HG02840 (cell line): ENCODE results near the gene TEKTIP1.
"Not testable (repeated sequence)": the region's sequence is repeated elsewhere in the genome, so short reads cannot be mapped to it uniquely, and the experiment has no call there.

Experiments used
- ATAC-seq: cut with Tn5 transposase; IDR thresholded peaks from one replicate; pipeline ENCODE4 v1.9.1; 2021; ENCODE audit warnings: mild to moderate bottlenecking, moderate library complexity, moderate number of reproducible peaks; ENCODE audit not compliant: unreplicated experiment, low FRiP score

Gene TEKTIP1

DNA sequence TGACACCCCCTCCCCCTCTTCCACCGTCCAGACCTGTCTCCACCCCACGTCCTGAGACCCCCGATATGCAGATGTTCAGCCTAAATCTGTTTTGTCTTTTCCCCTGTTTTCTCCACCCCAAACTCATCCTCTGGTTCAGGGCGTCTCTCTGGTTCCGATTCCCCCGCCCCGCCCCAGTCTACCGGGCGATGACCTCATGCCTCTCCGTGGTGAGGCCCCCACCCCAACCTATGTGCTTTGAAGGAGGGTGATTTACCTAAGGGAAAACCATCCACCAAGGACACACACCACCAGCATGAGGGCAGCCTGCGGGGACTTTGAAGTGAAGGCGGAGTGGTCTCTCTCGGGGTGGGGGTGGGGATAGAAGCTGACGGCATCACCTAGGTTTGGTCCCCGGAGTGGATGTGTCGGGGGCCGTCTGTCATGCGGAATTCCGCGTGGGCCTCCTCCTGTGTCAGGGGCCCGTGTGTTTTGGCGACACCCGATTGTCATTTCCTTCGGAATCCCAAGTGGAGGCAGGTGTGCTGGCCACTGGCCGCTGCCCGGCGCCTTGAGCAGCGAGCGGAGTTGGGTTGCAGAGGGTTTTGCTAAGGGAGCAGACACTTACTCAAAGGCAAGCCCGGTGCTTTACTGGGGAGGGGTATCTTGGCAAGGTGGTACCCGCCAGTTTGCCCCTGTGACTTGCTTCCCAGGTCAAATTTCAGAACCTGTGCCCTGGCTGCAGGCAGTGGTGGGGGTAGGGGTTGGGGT, 31.4 kb upstream of the TEKTIP1 start:
- ATAC-seq, result no peak

DNA sequence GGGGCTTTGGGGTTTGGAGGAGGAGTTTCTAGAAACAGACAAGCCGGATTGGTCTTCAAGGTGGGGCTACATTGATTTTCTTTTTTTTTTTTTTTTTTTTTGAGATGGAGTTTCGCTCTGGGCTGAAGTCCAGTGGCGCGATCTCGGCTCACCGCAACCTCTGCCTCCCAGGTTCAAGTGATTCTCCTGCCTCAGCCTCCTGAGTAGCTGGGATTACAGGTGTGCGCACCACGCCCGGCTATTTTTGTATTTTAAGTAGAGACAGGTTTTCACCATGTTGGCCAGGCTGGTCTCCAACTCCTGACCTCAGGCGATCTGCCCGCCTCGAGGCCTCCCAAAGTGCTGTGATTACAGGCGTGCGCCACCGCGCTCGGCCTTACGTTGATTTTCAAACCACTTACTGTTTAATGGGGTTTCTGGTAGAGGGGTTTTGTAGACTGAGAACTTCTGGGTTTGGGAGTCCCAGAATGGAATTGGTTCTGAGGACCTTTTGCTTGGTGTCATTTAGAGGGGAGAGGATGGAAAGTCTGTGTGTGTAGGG, 30.8 kb upstream of the TEKTIP1 start:
- ATAC-seq, result not testable (repeated sequence)

DNA sequence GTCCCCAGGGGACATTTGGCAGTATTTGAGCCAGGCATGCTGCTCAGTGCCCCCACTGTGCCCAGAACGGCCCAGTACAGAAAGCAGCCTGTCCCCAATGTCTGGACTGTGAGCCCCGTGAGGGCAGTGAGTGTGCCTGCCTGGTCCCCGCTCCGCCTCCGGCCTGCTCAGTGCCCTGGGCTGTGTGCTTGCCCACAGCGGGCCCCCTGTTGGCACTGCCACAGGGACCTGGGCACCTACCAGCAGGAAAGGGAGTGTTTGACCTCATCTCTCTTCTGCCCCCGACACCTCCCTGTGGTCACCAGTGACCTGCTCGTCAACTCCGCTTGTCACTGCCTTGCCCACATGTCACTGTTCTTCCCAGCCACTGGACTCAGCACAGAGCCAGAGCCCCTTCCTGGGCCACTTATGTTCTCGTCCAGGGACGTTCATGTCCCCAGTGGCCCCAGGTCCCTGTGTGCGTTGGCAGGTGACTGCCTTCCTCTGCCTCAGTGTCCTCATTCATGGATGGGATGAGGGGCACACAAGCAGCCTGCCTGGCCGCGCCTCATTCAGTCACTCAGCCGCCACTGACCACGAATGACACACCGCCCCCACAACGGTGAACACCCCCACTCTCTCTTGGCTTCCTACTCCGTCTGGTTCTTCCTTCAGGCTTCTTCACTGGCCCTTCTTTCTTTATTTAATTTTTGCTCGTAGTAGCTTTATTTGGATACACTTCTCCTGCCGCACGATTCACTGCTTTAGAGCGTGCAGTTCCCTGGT, 30.0 kb upstream of the TEKTIP1 start:
- no peak for ATAC-seq

DNA sequence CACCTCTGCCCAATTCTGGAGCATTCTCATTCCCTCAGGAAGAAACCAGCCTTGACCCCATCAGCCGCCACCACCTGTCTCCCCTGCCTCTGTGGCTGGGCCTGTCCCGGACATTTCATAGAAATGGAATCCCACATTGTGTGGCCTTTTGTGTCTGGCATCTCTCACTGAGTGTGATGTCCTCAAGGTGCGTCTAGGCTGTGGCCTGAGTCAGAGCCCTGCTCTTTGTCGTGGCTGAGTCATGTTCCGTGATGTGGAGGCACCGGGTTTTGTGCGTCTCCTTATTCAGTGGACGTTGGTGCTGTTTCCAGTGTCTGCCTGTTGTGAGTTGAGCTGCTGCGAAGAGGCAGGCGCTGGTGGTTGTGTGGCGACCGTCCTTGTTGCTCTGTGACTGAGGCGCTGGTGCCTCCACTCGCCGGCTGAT, 29.4 kb upstream of the TEKTIP1 start:
- no peak for ATAC-seq

DNA sequence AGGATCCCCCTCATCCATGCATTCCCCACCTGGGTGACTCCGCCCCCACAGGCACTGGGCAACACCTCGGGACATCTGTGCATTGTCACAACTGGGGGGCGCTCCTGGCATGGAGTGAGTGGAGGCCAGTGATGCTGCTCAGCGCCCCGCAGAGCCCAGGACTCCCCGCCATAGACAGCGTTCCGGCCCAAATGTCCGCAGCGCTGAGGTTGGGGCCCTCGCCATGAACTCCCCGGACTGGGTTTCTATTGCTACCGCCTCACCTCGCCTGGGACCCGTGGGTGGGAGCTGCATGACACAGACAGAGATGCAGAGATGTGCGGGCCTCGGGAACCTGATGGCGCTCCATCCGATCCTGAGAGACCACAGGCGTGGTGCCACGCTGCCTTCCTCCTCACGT, 28.2 kb upstream of the TEKTIP1 start:
- ATAC-seq, result no peak

DNA sequence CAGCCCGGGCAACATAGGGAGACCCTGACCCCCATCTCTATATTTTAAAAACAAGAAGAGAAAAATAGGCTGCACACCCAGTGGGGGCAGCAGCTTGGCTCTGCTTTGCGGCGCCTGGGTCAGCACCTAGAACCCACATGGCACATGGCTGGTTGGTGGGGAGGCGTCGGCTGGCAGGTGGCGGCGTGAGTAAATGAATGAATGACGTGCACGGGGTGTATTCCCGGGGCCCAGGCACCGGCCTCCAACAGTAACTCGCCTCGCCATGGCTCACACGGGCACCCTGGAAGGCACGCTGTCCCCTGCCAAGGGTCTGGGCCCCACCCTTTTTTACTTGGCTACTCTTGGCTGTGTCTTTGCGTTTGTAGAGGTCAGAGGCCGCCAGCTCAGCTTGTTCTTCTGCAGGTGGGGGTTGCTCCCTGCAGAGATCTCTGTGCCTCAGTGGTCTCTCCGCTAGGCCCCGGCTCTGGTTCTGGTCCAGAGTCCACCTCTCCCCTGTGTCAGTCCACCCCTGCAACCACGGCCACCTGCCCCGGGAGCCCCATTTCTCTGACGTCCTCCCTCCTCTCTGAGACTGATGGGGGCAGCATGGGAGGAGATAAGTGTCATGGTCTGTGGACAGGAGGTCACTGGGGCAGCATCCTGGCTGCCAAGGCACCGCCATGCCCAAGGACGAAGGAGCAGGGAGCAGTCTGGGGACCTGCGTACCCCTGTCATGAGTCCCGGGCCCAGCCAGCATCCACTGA, 27.3 kb upstream of the TEKTIP1 start:
- ATAC-seq, result no peak

DNA sequence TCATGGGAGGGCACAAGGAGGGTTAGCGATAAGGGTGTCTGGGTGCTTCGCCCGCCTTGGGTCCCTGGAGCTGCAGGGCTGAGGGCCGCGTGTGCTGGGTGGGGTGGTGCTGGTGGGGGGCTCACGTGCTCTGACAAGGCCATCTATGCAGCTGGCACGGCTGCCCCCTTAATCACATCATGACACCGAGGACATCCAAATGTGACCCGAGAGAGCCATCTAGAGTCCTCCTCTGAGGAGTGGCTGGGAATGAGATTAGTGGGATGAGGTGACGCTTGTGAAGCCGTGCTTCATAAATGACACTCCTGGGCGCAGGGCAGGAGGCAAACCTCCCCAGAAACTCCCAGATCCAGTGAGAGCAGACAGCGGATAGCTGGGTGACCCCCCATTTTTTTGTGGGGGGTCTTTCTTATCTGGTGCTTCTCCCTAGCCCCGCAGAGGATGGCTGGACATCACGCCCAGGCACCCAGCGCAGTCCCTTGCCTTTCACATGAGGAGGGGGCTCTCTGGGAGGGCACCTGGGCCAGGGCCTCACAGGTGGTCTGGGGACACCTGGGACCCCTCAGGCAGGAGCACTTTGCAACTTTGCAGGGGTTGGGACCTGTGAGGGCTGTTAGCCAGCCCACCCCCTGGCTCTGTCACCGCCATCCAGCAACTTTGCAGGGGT, 26.3 kb upstream of the TEKTIP1 start:
- ATAC-seq, result no peak

DNA sequence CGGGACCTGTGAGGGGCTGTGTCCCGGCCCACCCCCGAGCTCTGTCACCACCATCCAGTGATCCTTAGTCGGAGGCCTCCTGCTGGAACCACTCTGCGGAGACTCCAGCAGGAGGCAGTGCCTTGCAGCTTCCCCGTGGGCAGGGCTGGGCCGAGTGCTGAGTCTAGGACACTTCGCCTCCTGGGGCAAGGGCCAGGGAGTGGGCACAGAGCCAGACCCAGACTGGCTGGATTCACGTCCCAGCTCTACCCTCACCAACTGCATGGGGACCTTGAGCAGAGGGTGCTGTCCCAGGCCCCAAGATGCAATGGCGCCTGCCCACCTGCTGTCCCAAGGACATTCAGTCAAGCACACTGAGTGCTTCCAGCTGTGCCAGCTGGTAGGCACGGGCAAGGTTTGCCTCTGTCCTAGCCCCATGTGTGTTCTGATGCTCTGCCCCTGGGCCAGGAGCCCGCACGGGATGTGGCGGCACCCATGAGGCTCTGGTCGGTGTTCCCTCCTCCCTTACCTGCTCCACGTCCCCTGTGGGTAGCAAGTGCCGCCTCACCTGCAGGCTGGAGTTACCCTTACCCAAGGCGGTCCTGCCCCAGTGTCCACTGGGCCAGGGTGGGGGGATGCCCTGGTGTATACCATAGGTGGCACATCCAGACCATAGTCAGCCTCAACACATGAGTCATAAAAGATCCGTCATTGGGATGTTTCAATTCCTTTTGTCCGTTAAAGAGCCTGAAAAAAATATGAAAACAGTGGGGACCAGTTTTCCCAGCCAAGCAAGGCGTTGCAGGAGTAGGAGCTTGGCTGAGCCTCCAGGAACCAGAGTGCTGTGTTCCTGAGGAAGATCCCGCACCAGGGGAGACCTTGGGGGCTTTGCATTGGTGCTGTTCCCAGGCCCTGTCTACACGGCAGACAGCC, 25.5 kb upstream of the TEKTIP1 start:
- no peak for ATAC-seq

DNA sequence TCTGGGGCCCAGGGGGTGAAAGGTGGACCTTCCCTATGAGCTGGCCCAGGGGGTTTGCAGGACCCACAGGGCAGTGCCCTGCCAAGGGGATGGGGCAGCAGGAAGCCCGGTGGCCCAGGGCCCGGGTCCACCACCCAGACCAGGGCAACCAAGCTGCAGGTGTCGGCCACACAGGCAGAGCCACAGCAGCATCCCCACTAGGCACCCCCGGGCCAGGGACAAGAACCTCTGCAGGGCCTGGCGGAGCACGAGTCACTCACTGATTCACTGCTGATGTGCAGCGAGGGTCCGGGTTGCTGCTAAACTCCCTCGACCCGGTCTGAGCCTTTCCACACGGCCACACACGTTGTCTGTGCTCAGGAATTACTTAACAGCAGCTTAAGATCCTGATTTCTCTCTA, 24.0 kb upstream of the TEKTIP1 start:
- ATAC-seq, result no peak

DNA sequence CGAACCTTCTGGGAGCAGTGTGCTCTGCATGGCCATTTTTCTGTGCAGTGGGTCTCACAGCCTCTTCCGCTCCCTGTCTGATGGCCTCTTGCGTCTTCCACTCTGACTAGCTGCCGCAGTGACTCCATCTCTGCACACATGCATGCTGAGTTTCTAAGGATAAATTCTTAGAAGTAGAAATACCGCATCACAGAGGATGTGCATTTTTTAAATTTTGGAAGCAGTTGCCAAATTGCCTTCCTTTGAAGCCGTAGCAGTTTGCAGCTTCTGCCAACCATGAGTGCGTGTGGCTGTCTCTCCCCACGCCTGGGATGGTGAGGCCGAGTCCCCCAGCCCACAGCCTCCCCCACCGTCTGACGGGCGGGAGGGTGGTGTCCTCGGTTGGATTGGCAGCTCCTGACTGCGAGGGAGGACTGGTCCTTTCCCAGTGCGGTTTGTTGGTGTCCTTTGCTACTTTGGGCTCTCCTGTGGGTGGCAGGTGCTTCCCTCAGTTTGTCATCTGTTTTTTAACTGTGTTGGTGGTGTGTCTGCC, 23.0 kb upstream of the TEKTIP1 start:
- ATAC-seq, result no peak

DNA sequence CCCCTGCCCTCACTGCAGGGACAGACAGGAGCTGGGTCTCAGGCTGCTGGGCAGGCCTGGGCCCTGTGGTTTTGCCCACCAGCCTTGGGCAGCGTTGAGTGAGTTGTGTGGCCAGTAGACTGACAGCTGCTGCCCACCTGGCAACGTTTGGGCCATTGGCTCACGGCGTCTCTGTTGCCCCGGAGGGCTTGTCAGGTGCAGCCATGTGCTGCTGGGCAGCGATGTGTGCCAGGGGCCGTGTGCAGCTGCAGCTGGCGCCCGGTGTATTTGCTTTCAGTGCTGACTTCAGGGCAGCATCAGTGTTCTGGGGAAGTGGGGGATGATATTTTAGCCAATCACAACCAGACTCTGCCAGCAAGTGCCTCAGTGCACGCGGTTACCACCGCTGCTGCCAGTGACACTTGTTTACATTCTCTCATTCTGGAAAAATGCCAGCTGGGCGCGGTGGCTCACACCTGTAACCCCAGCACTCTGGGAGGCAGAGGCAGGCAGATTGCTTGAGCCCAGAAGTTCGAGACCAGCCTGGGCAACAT, 22.2 kb upstream of the TEKTIP1 start:
- ATAC-seq, result no peak

DNA sequence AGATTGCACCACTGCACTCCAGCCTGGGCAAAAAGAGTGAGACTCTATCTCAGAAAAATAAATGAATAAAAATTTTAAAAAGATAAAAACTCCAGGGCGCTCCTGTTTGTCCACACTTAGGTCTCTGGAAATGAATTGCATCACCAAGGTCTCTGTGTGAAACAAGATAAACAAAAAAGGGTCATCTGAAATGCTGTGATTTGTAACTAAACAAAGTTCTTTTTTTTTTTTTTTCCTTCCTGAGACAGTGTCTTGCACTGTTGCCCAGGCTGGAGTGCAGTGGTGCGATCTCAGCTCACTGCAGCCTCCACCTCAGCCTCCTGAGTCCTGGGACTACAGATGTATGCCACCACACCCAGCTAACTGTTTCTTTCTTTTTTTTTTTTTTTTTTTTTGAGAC, 21.3 kb upstream of the TEKTIP1 start:
- ATAC-seq, result no peak

DNA sequence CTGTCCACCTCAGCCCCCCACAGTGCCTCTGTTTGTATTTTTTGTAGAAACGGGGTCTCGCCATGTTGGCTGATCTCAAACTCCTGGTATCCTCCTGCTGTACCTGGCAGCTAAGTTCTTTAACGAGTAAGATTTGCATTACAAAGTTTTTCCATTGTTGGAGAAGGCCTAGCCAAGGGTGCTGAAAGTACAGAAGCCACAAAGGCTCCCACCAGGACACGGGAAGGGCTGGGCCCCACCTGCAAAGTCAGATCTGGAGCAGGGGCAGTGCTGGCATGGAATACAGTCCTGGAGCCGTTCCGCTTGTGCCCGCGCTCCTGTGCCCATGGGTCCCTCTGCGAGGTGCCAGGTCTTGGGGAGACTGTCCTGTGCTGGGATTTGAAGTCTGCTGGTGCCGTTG, 20.7 kb upstream of the TEKTIP1 start:
- no peak for ATAC-seq

DNA sequence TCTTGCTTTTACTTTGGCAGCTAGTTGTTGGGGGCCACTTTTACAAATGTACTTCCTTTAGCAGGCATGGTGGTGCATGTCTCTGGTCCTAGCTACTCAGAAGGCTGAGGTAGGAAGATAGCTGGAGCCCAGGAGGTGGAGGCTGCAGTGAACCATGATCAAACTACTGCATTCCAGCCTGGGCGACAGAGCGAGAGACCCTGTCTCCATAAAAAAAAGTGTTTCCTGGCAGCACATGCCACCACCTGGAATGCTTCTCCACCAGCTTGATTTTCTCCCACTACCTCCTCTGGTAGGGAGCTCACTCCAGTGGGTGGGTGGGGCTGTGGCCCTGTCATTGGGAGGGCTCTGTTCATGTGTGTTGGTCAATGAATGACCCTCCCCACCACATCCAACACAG, 20.3 kb upstream of the TEKTIP1 start:
- ATAC-seq, result no peak

DNA sequence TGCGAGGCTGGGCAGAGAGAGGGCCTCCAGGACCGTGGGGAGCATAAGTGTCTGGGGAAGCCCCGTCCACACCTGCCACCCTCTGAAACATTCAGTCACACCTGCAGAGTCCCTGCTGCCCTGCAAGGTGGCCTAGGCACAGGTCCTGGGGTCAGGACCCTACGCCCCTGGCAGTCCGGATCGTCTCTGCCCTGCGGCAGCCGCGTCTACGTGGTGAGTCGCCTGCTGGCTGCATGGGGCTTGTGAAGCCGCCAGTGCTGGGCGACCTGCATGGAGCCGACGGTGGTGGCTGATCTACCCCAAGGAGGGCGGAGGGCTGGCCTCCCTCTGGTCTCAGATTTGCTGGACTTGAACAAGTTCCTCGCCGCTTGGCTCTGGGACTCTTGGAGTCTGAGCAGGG, 19.8 kb upstream of the TEKTIP1 start:
- ATAC-seq, result no peak

DNA sequence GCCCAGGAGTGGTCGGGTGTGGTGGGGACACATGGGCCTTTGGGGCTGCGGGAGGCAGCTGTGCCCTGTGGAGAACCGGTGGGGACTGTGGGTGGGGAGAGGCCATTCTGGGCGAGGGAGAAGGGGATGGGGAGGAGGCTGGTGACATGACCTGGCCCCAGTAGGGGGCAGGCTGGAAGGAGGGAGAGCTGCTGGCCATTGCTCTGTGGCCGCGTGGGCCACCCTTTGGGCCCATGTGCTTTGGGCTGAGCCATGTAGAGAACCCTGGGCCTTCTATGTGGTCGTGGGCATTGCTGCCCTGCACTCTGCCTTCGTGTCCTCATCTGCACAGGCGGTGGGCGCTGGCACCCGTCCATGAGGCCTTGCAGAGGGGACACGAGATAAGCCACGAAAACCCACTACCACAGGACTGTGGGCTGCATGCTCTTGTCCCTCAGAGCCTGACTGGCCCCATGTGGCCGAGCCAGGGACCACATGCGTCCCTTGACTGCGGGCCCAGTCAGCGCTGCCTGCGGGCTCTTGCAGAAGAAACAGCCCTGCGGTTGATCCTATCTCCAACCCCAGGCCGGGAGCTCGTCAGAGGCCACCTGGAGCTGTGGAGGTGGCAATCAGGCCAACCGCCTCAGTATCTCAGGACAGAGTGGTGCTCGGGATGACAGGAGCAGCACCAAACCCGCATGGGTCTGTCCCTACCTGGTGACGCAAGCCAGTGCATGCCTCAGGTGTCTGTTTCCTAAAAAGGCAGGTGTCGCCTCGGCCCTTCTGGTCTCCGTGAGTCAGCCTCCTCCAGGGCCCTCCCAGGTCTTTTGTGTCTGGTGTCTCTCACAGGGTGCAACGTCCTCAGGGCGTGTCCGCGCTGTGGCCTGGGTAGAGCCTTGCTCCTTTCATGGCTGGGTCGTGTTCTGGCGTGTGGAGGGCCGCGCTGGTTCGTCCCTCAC, 18.5 kb upstream of the TEKTIP1 start:
- no peak for ATAC-seq

DNA sequence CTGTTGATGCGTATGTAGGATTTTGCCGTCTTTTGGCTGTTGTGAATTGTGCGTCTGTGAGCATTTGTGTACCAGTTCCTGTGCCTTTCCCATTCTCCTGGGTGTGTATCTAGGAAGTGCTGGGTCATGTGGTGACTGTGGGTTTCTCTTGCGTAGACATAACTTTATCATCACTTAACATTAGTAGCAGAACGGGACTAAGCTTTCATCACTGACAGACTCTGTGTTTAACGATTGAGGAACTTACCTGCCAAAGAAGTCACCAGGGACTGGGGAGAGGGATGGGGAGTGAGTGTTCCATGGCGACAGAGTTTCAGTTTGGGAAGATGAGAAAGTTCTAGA, 17.9 kb upstream of the TEKTIP1 start:
- no peak for ATAC-seq
